Sigmoid colon (tissue), 7 donors: ENCODE results near the gene GEMIN4. TPM values are rescaled to one million over a fixed set of nuclear protein-coding genes. Genes with fewer than 3 reads are reported as not detected.
"Not testable (repeated sequence)": the region's sequence is repeated elsewhere in the genome, so short reads cannot be mapped to it uniquely, and the experiment has no call there.

ENCODE experiments used
- DNase-seq: peaks from one replicate; pipeline ENCODE4 v3.0.0-alpha.2; 2019
- H3K27ac ChIP-seq, 4 donors: fragments of 200-600 bp; sonication (generic); one replicate each; pipeline ENCODE4 v1.5.1; 2016 to 2019; ENCODE audit warnings: mild to moderate bottlenecking in 1 of 4
- H3K27me3 ChIP-seq, 3 donors: fragments of 200-600 bp; sonication (generic); one replicate each; pipeline ENCODE4 v1.5.1; 2019; ENCODE audit warnings: mild to moderate bottlenecking in 1 of 3
- H3K36me3 ChIP-seq, 4 donors: fragments of 200-600 bp; sonication (generic); one replicate each; pipeline ENCODE4 v1.5.1; 2016 to 2019
- H3K4me1 ChIP-seq, 4 donors: fragments of 200-600 bp; sonication (generic); one replicate each; pipeline ENCODE4 v1.5.1; 2017 to 2019
- H3K4me3 ChIP-seq, 4 donors: fragments of 200-600 bp; sonication (generic); one replicate each; pipeline ENCODE4 v1.5.1; 2017 to 2019; ENCODE audit warnings: mild to moderate bottlenecking in 2 of 4, moderate library complexity in 1 of 4
- H3K9me3 ChIP-seq, 4 donors: fragments of 200-600 bp in 3 of 4; sonication (generic) in 3 of 4; one replicate each; pipeline versions ENCODE4 v1.5.1 to v1.6.1; 2013 to 2019
- EP300 ChIP-seq, 4 donors: sonication (generic); formaldehyde crosslinking; IDR thresholded peaks; one replicate each; pipeline ENCODE4 v1.6.1; 2017; ENCODE audit warnings: antibody characterized with exemption in 4 of 4
- POLR2A ChIP-seq, 2 donors: fragments of 450-650 bp; IDR thresholded peaks; one replicate each; pipeline ENCODE4 v1.6.1; 2016; ENCODE audit warnings: antibody characterized with exemption in 2 of 2, mild to moderate bottlenecking in 2 of 2, moderate library complexity in 2 of 2
- POLR2AphosphoS5 ChIP-seq, 4 donors: sonication (generic); formaldehyde crosslinking; IDR thresholded peaks; one replicate each; pipeline ENCODE4 v1.6.1; 2017; ENCODE audit warnings: antibody characterized with exemption in 4 of 4
- WGBS, 2 donors: extraction: QIAGEN DNeasy Blood & Tissue Kit; methylation state at CpG; one replicate each; pipeline ENCODE4 v1.1.7; 2013; 5-methylcytosine and 5-hydroxymethylcytosine counted together
- intact Hi-C: fragments of 100-400 bp; cut with DNase I; formaldehyde crosslinking; loops from one replicate; pipeline ENCODE4 v1.15.1; 2023
- polyA plus RNA-seq, 3 donors: library from polyadenylated mRNA; stranded (reverse); fragments of 200-250 nt; gene quantifications; one replicate each; pipeline ENCODE4 v1.2.3, GENCODE V29; 2013
- total RNA-seq, 4 donors: library from RNA; depleted of rRNA; stranded (reverse); fragments of >200 nt; gene quantifications; one replicate each; pipeline ENCODE4 v1.1.0, GENCODE V29; 2016
- TF ChIP-seq, protein P1 (sequence below), 4 experiments: fragments of 450-650 bp in 3 of 4; fragments of 200-600 bp in 1 of 4; IDR thresholded peaks; one replicate each; pipeline ENCODE4 v1.5.1; 2016 to 2019; ENCODE audit warnings: antibody characterized with exemption in 4 of 4, mild to moderate bottlenecking in 3 of 4, moderate library complexity in 2 of 4
- donor health status: healthy with polysubstance abuse.
- donor health status: Bipolar disorder and iron deficiency.
- donor health status: healthy.

Gene GEMIN4
- total and polyA plus RNA-seq, 7 donors, result 3.0 to 19.4 (median 14.0) TPM

DNA sequence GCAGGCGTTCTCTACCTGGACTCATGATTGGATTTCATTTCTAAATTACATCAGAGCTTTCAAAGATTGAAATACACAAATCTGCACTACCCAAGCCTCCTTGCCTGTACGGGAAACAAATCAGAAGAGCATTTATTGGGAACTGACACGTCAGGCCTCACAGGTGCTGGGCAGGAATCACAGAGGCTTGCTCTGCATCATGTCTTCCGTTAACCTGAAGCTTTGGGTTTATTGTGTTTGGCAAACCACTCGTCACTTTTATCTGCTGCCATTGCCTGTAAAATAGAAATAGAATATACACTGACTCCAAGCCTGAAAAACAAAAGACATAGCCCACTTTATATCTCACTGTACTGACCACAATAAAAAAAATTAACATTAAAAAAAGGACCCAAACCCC, 7.9 kb upstream of the GEMIN4 start:
- no peaks in the 10 kb centered on the region for H3K4me1 ChIP-seq
- H3K36me3 ChIP-seq, result peaks cover 0 to 75% (median 8%) of the 10 kb centered on the region in 4 donors
- H3K9me3 ChIP-seq, result no peaks in the 10 kb centered on the region
- peak in 2 of 4 donors; percentile 18 to 51 for TF ChIP-seq POLR2AphosphoS5 (IDR thresholded peaks at IDR 0.05)
- TF ChIP-seq, protein P1, sequence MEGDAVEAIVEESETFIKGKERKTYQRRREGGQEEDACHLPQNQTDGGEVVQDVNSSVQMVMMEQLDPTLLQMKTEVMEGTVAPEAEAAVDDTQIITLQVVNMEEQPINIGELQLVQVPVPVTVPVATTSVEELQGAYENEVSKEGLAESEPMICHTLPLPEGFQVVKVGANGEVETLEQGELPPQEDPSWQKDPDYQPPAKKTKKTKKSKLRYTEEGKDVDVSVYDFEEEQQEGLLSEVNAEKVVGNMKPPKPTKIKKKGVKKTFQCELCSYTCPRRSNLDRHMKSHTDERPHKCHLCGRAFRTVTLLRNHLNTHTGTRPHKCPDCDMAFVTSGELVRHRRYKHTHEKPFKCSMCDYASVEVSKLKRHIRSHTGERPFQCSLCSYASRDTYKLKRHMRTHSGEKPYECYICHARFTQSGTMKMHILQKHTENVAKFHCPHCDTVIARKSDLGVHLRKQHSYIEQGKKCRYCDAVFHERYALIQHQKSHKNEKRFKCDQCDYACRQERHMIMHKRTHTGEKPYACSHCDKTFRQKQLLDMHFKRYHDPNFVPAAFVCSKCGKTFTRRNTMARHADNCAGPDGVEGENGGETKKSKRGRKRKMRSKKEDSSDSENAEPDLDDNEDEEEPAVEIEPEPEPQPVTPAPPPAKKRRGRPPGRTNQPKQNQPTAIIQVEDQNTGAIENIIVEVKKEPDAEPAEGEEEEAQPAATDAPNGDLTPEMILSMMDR (IDR thresholded peaks at IDR 0.05), result no peak
- 88 to 92% methylated on average over 5 of the region's 5 CpGs for WGBS, 2 donors
- peak overlapping the region in 3 of 4 donors; percentile 14 to 57 (median 38) for H3K27ac ChIP-seq
- H3K4me3 ChIP-seq, result no peak overlapping the region
- DNase-seq, result no peak
- no peaks in the 10 kb centered on the region for H3K27me3 ChIP-seq
- intact Hi-C loops, result no loop called here

DNA sequence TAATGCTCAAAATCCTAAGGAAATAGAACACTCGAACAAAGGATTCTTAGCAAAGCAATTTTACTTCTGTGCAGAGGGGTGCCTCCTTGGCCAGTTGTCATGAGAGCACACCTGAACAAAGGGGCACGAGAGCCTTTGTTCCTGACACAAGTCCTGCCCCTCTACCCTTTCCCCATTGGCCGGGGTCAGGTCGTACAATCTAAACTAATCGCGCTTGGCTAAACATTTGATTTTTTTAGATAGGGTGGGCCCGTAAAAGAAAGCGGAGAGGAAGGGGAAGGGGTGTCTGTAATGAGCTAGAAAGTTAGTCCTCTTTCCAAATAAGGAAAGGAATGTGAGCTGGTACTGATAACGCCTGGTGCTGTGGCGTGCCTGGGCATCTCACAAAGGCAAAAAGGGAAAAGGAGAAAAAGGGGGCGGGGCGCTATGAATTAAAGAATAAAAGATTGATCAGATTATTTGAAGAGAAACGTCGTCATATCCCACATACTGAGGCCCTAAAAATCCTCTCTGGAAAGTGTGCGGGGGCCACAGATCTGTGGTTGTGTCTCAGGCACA, 4.0 kb upstream of the GEMIN4 start:
- H3K27ac ChIP-seq, result peak overlapping the region; percentile 11 to 65 (median 27)
- DNase-seq, H3K27me3 ChIP-seq, H3K4me3 ChIP-seq, intact Hi-C loops, H3K9me3 ChIP-seq: not testable (repeated sequence)
- H3K4me1 ChIP-seq, result peaks cover 0 to 15% (median 6%) of the 10 kb centered on the region in 4 donors
- H3K36me3 ChIP-seq, result peaks cover 0 to 43% (median 6%) of the 10 kb centered on the region in 4 donors
- WGBS, 2 donors, result 81 to 86% methylated on average over 15 of the region's 15 CpGs

DNA sequence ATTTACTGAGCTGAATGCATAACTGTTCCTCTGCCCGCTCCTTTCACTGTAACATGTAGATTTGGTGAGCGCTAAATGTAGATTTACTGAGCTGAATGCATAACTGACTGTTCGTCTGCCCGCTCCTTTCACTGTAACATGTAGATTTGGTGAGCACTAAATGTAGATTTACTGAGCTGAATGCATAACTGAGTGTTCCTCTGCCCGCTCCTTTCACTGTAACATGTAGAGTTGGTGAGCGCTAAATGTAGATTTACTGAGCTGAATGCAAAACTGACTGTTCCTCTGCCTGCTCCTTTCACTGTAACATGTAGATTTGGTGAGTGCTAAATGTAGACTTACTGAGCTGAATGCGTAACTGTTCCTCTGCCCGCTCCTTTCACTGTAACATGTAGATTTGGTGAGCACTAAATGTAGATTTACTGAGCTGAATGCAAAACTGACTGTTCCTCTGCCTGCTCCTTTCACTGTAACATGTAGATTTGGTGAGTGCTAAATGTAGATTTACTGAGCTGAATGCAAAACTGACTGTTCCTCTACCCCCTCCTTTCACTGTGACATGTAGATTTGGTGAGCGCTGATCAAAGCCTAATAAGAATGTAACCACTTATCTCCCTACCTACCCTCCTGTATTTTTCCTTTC, 3.4 kb upstream of the GEMIN4 start:
- H3K27me3 ChIP-seq, H3K9me3 ChIP-seq, H3K4me3 ChIP-seq, DNase-seq, intact Hi-C loops: not testable (repeated sequence)
- peaks cover 0 to 38% (median 6%) of the 10 kb centered on the region in 4 donors for H3K36me3 ChIP-seq
- 98% methylated on average over 9 of the region's 9 CpGs for WGBS, 2 donors
- H3K27ac ChIP-seq, result peak overlapping the region in 3 of 4 donors; percentile 19 to 65 (median 35)
- peaks cover 0 to 21% (median 12%) of the 10 kb centered on the region in 4 donors for H3K4me1 ChIP-seq

DNA sequence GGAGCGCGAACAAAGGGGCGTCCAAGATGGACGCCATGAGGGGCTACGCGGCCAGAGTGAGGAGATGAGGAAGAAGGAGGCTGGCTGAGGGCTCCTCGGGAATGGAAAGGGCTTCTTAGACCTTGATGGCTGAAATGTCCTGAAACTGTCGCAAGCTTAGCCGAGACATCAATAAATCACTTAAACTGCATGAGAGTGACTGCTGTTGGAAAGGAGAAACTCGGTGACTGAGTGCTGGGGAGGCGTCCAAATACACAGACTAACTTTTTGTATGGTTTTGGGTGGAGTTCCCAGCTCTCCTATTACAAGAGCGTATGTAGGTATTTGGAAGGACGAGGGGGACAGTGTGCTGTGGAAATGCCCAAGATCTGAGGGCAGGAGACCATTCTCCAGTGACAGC, 1.4 kb upstream of the GEMIN4 start:
- 80 to 85% methylated on average over 13 of the region's 13 CpGs for WGBS, 2 donors
- Histone ChIP-seq H3K4me1 (peaks cover 0 to 26% (median 19%) of the 10 kb centered on the region in 4 donors), H3K27me3 (no peaks in the 10 kb centered on the region), H3K36me3 (peaks cover 0 to 18% (median 4%) of the 10 kb centered on the region in 4 donors), H3K27ac (peak overlapping the region in 3 of 4 donors; percentile 37 to 58 (median 55)), H3K9me3 (no peaks in the 10 kb centered on the region), H3K4me3 (no peak overlapping the region)
- TF ChIP-seq POLR2AphosphoS5 (IDR thresholded peaks at IDR 0.05), result no peak
- TF ChIP-seq EP300 (IDR thresholded peaks at IDR 0.05), result no peak
- TF ChIP-seq, protein P1 (IDR thresholded peaks at IDR 0.05), result no peak
- no peak for TF ChIP-seq POLR2A (IDR thresholded peaks at IDR 0.05)
- no peak for DNase-seq
- intact Hi-C loops, result loop anchor here (5.0 kb wide), 1 partner anchor 36 kb away; no protein-coding TSS in a partner anchor

DNA sequence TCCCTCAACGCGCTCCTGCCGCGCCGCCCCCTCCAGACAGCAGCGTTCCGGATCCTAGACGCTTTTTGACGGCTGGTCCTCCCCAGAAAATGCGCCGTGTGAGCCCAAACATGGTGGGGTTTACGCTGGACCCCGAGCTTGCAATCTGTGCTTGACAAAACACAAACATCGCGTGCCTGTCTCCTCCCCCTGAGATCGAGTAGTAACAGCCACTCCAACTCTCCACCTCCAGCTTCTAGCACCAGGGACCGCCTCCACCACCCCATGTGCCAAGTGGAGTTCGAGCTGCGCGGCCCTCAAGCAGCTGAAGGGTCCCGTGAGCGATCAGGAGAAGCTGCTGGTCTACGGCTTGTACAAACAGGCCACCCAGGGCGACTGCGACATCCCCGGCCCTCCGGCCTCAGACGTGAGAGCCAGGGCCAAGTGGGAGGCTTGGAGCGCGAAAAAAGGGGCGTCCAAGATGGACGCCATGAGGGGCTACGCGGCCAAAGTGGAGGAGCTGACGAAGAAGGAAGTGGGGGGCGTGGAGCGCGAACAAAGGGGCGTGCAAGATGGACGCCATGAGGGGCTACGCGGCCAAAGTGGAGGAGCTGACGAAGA, 656 bp upstream of the GEMIN4 start:
- 24 to 37% methylated on average over 43 of the region's 43 CpGs for WGBS, 2 donors
- no peaks in the 10 kb centered on the region for H3K9me3 ChIP-seq
- H3K27ac ChIP-seq, result peak overlapping the region; percentile 84 to 91 (median 87)
- H3K4me1 ChIP-seq, result peaks cover 0 to 26% (median 19%) of the 10 kb centered on the region in 4 donors
- DNase-seq, result peak; percentile 92
- intact Hi-C loops, result loop anchor here (5.0 kb wide), 1 partner anchor 35 kb away; no protein-coding TSS in a partner anchor
- TF ChIP-seq, protein P1 (IDR thresholded peaks at IDR 0.05), result no peak
- TF ChIP-seq EP300 (IDR thresholded peaks at IDR 0.05), result no peak
- peak in 1 of 4 donors; percentile 17 for TF ChIP-seq POLR2AphosphoS5 (IDR thresholded peaks at IDR 0.05)
- TF ChIP-seq POLR2A (IDR thresholded peaks at IDR 0.05), result no peak
- H3K27me3 ChIP-seq, result no peaks in the 10 kb centered on the region
- peaks cover 0 to 12% (median 4%) of the 10 kb centered on the region in 4 donors for H3K36me3 ChIP-seq
- H3K4me3 ChIP-seq, result peak overlapping the region; percentile 64 to 95 (median 76)
